TTC549 (cell line): ENCODE results near the gene PLEKHA6.
A peak's percentile ranks its signal among the peaks of the same experiment; 100 is the strongest.

ENCODE experiments used
- FAIRE-seq: peaks from 2 replicates; lab custom pipeline; 2012; peaks lifted over from hg19 to GRCh38; lab: Jason Lieb, UNC

PLEKHA6 gene

DNA sequence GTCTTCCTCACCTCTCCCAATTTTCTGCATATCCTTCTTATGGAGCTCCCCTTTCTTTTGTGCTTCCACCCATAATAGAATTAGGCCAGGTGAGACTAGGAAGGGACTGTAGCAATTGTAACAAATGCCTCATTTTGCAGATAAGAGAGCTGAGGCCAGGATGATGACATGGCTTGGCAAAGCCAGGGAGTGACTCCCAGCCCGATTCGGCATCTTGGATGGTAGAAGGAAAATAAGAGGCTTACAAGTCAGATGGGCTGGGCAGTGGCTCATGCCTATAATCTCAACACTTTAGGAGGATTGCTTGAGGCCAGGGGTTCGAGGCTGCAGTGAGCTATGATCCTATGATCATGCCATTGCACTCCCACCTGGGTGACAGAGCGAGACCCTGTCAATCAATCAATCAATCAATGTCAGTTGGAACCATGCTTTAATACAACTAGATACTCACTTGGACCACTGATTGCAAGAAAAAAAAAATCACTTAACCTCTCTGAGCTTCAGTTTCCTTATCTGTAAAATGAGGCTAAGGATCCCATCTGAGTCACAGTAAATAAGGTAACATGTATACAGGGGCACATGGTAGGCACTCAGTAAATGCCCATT, 51.6 kb downstream of the PLEKHA6 start:
- FAIRE-seq = no peak

- no peak for FAIRE-seq
Measured at GRCh38 chr1:204307334-204307883, 52.3 kb downstream of the PLEKHA6 start.

- no peak for FAIRE-seq
Measured at GRCh38 chr1:204306076-204306475, 53.7 kb downstream of the PLEKHA6 start.

DNA sequence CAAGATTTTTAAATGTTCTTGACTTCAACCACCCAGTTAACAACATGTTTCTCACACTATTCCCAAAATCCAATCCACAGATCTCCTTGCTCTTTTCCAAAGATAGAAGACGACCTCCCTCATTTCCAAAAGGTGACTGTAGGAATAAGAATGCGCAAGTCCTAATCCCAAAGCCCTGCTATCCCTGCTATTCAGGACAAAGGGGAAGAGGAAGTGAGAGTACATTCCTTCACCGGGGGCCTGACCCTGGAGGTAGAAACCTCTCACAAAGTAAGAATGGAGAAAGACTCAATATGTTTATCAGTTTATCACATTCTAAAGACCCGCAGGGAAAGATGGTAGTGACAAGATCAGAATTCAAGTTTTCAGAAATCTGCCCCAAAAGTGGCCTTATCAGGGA, 55.7 kb downstream of the PLEKHA6 start:
- FAIRE-seq = no peak

DNA sequence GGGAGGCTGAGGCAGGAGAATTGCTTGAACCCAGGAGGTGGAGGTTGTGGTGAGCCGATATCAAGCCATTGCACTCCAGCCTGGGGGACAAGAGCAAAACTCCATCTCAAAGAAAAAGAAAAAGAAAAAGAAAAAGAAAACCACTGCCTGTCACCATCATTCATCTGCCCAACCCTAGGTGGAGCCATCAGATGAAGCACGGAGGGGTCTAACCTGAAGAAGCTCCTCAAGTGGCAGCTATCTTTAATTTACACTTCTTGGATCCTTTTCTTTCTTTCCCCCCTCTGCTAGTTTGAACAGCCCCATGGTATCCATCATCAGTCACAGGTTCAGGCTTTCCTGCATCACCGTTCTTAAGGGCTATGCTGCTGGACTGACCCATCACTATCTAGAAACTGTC, 57.0 kb downstream of the PLEKHA6 start:
- no peak for FAIRE-seq

GRCh38 chr1:204301171-204301957, 58.4 kb downstream of the PLEKHA6 start:
- no peak for FAIRE-seq

DNA sequence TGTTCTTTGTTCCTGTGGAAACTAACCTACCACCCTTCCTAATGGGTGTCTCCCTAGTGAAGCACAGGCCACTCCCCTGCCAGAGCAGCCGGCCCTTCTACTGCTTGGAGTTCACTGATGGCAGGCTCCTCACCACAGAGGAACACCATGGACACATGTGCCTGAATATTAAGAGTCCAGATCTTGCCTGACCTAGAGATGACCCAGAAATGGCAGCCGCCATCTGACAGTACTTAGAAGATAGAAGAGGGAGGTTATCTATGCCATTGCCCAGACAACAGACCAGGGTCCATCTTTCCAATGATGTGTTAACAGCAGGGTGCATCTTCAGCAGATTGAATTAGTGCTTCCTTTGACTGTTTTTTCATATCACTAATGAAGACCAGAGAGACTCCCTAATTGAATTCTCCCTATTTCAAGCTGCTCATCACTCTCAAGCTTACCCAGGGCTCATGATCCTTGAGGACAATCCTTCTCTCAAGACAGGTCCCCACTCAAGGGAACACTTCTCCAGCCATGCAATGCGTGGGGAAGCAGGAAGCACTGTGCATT, 59.8 kb downstream of the PLEKHA6 start:
- no peak for FAIRE-seq

- FAIRE-seq = no peak
Measured at GRCh38 chr1:204296431-204296988, 63.2 kb downstream of the PLEKHA6 start.

GRCh38 chr1:204295671-204296070, 64.1 kb downstream of the PLEKHA6 start:
- FAIRE-seq = no peak

GRCh38 chr1:204294357-204294756, 65.4 kb downstream of the PLEKHA6 start:
- FAIRE-seq = peak; percentile 23

GRCh38 chr1:204293605-204294337, 66.0 kb downstream of the PLEKHA6 start:
- no peak for FAIRE-seq

GRCh38 chr1:204292740-204293139, 67.0 kb downstream of the PLEKHA6 start:
- no peak for FAIRE-seq

DNA sequence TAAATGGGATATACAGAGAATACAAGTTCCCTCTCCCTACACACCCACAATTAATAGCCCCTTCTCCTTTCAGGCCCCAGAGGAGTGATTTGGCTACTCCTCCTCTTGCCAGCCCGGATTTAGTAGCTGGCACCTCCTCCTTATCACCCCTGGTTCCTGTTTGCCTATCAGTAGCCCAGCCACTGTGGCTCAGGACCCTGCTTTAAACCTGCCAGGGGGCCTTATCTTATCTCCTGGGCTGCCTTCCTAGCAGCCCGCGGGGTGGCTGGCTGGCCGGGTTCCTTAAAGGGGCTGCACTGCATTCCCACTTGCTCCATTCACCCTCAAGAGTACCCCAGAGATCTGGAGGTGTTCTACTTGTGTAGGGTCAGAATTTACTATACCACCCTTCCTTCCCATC, 70.4 kb downstream of the PLEKHA6 start:
- no peak for FAIRE-seq

- no peak for FAIRE-seq
Measured at GRCh38 chr1:204288021-204288588, 71.6 kb downstream of the PLEKHA6 start.

- FAIRE-seq = no peak
Measured at GRCh38 chr1:204287466-204287891, 72.2 kb downstream of the PLEKHA6 start.

DNA sequence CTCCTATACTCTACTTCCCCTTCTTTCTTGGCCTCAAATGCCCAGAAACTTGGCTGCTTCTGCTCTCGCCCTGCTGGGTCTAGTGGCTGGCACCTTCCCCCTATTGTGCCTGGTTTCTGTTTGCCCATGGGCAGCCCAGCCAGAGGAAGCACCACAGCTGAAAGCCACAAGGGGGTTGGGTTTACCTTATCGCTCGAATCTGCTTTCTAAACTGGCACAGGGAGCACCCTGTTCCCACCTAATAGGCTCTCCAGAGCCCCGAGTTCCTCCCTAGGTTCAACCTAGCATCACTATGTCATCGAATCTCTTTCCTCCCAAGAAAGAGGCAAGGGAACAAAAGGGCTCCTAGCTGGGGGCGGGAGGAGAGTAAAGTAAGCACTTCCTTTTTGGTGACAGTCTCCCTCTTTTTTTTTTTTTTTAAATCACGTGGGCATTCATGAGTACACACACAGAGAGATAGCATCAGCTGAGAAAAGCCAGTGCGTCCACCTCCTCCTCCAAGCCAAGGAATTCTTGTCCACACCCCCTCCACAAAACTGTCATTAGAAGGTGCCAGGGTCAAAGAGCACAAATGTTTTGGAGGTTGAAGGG, 72.8 kb downstream of the PLEKHA6 start:
- no peak for FAIRE-seq

DNA sequence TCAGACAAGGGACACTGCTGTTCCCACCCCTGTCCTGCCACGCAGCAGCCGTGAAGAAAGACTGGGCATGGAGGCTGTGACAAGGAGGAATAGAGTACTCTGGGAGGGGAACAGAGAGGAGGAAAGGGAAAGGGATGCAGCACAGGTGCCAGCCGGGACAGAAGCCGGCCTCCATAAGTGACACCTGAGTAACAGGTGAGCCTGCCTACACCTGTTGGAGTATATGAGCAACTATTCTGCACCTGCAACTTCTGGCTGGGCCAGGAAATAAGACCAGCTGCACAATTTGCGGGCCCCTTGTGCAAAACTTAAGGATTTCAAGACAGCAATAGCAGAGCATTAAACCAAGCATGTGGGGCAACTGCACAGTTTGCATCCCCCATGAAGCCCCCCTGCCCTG, 73.4 kb downstream of the PLEKHA6 start:
- FAIRE-seq = no peak

- no peak for FAIRE-seq
Measured at GRCh38 chr1:204285436-204286305, 74.1 kb downstream of the PLEKHA6 start.

DNA sequence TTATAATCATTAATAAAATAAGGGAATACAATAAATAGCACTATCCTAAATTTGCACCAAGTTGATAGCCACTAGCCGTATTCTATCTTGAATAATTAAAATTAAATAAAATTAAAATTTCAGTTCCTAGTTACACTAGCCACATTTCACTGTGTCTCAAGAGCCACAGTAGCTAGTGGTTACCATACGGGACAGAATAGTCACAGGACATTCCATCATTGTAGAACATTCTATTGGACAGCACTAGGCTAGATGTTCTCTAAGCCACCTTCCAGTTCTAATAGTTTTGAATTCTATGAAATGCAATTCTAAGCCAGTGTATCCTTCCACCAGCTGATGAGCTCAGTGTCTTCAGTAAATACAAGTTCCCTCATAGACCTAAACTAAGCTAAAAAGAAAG, 74.8 kb downstream of the PLEKHA6 start:
- no peak for FAIRE-seq
